ENCODE data around the gene UNC13B.

DNA sequence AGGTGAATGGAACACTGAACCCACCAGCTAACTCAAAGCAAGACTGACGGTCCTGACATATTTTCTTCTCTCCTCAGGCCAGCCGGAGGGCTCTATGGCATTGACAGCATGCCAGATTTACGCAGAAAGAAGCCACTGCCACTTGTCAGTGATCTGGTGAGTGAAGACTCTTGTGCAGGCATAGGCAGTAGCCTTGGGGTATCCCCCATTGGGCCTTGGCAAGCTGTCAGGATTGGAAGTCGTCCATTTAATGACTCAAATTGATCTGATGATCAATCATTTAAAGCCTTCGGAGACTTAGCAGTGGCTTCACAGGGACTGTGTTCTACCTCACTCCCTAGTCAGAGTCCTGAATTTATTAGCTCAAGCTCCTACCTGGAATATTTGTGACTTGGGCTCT is 208.4 kb downstream of the UNC13B start:
- TF ChIP-seq ATF3 (IDR thresholded peaks at IDR 0.05) (no peak), YY1 (IDR thresholded peaks at IDR 0.05; ENCODE audit: extremely low read depth, insufficient replicate concordance, low read depth, low read length) (no peak), EZH2 (IDR thresholded peaks at IDR 0.05) (no peak), RAD21 (IDR thresholded peaks at IDR 0.05; ENCODE audit: low read depth) (no peak), SIN3A (IDR thresholded peaks at IDR 0.05; ENCODE audit: low read depth) (no peak), POLR2A (IDR thresholded peaks at IDR 0.05; ENCODE audit: borderline replicate concordance, extremely low read depth, insufficient read depth, insufficient read length) (no peak)
- TF ChIP-seq, protein P1, sequence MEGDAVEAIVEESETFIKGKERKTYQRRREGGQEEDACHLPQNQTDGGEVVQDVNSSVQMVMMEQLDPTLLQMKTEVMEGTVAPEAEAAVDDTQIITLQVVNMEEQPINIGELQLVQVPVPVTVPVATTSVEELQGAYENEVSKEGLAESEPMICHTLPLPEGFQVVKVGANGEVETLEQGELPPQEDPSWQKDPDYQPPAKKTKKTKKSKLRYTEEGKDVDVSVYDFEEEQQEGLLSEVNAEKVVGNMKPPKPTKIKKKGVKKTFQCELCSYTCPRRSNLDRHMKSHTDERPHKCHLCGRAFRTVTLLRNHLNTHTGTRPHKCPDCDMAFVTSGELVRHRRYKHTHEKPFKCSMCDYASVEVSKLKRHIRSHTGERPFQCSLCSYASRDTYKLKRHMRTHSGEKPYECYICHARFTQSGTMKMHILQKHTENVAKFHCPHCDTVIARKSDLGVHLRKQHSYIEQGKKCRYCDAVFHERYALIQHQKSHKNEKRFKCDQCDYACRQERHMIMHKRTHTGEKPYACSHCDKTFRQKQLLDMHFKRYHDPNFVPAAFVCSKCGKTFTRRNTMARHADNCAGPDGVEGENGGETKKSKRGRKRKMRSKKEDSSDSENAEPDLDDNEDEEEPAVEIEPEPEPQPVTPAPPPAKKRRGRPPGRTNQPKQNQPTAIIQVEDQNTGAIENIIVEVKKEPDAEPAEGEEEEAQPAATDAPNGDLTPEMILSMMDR (IDR thresholded peaks at IDR 0.05 in 2 of 3, conservative IDR thresholded peaks at IDR 0.05 in 1 of 3; ENCODE audit: borderline replicate concordance in 1 of 3, insufficient read depth in 1 of 3, low read depth in 2 of 3, low read length in 2 of 3): no peak
- TF ChIP-seq, protein P2, sequence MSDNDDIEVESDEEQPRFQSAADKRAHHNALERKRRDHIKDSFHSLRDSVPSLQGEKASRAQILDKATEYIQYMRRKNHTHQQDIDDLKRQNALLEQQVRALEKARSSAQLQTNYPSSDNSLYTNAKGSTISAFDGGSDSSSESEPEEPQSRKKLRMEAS (IDR thresholded peaks at IDR 0.05): no peak
